ENCODE measurements around the gene TAF10.

GRCh38 chr11:6572215-6572614 is 39.8 kb downstream of the TAF10 start:
- TF ChIP-seq EZH2 (IDR thresholded peaks at IDR 0.05) (no peak), POLR2AphosphoS5 (IDR thresholded peaks at IDR 0.05; ENCODE audit: borderline replicate concordance, low read depth, low read length) (no peak)
